ENCODE data around the gene TYR. TPM values are rescaled to one million over a fixed set of nuclear protein-coding genes. Genes with fewer than 3 reads are reported as not detected.

Gene TYR
- total RNA-seq, 1 donor from 2014 or later: 4.0 TPM

Other genes starting within 250 kb of the TYR start
- 0.20 TPM for gene GRM5, start 111.9 kb upstream of the TYR start, total RNA-seq

Data from skin of body (tissue), 1 donor.